MM.1S (cell line): ENCODE data around the gene ADAMTS9.

Source experiments
- CTCF ChIP-seq: fragments of 300-600 bp; sonication (generic); IDR thresholded peaks from 2 replicates; pipeline ENCODE4 v1.5.1; 2016; ENCODE audit warnings: antibody characterized with exemption, low read length, mixed read lengths
- EZH2 ChIP-seq: fragments of 300-600 bp; sonication (generic); optimal IDR thresholded peaks from 2 replicates; pipeline ENCODE3; 2017; ENCODE audit warnings: low read depth, mild to moderate bottlenecking, antibody characterized with exemption, low read length, mixed read lengths
- EZH2phosphoT487 ChIP-seq: fragments of 300-600 bp; sonication (generic); IDR thresholded peaks from 2 replicates; pipeline ENCODE4 v1.6.1; 2018; ENCODE audit warnings: antibody characterized with exemption, low read length

DNA sequence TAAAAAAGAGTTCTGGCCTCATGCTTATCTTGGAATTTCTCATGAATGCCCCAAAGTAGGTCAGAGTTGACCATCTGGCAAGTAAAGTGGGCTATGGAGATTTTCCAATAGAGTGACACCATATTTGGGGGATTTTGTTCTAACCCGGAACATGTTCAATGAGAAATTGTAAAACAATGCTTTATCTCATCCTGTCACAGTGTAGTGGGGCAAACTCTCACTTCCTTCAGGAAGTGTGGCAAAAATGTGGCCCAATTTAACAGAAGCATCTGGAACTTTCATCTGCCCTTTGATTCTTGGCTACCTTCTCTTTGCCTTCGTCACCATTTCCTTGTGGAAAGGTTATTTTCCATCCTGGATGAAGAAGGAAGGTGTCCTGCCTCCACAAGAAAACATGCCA is 70.8 kb downstream of the ADAMTS9 start:
- no peak for TF ChIP-seq CTCF
- no peak for TF ChIP-seq EZH2
- no peak for TF ChIP-seq EZH2phosphoT487
